Naive thymus-derived CD4-positive, alpha-beta T cell (primary cell): ENCODE data around the gene TIE1. TPM values are rescaled to one million over a fixed set of nuclear protein-coding genes. Genes with fewer than 3 reads are reported as not detected.
"Not testable (repeated sequence)": the region's sequence is repeated elsewhere in the genome, so short reads cannot be mapped to it uniquely, and the experiment has no call there.

Source experiments
- ATAC-seq: fragments of 150-1000 bp; cut with Tn5 transposase; 2 replicates; pipeline ENCODE4 v1.10.0; 2021; ENCODE audit warnings: mild to moderate bottlenecking, moderate library complexity
- CTCF ChIA-PET: fragments of 350-600 bp; sonication (Branson Sonifier 250); formaldehyde crosslinking; loops from one replicate; lab custom pipeline; 2021; ENCODE audit warnings: antibody characterized with exemption; lab: Charles Lee
- POLR2A ChIA-PET: fragments of 350-600 bp; sonication (Branson Sonifier 250); formaldehyde crosslinking; loops from one replicate; lab custom pipeline; 2021; ENCODE audit warnings: antibody characterized with exemption, inconsistent platforms; lab: Charles Lee
- DNase-seq, 9 donors: peaks; one replicate each; pipeline versions ENCODE4 v3.0.0 to v3.0.0-alpha.2; 2020 to 2022; ENCODE audit warnings: mixed read lengths in 1 of 9
- H3K27ac ChIP-seq: one replicate; pipeline ENCODE4 v1.7.0; 2013; ENCODE audit warnings: mild to moderate bottlenecking, low read depth, low read length, moderate library complexity
- H3K27me3 ChIP-seq, 2 donors: one replicate each; pipeline ENCODE4 v1.7.0; 2013; ENCODE audit warnings: low read length in 2 of 2, mild to moderate bottlenecking in 2 of 2, moderate library complexity in 2 of 2; ENCODE audit not compliant: control insufficient read depth in 2 of 2, insufficient read depth in 2 of 2
- H3K36me3 ChIP-seq, 3 experiments: 1 replicate in 2 of 3; 2 replicates in 1 of 3; pipeline ENCODE4 v1.7.0; 2013; ENCODE audit warnings: low read length in 3 of 3, mild to moderate bottlenecking in 3 of 3, moderate library complexity in 1 of 3; ENCODE audit not compliant: insufficient read depth in 3 of 3, control insufficient read depth in 2 of 3
- H3K4me1 ChIP-seq, 2 donors: one replicate each; pipeline ENCODE4 v1.7.0; 2013; ENCODE audit warnings: low read length in 2 of 2, mild to moderate bottlenecking in 2 of 2, moderate library complexity in 1 of 2; ENCODE audit not compliant: control insufficient read depth in 2 of 2, insufficient read depth in 2 of 2
- H3K4me3 ChIP-seq: 2 replicates; pipeline ENCODE4 v1.7.0; 2013; ENCODE audit warnings: mild to moderate bottlenecking, low read length
- H3K9me3 ChIP-seq, 3 experiments: 1 replicate in 2 of 3; 2 replicates in 1 of 3; pipeline ENCODE4 v1.7.0; 2013; ENCODE audit warnings: low read length in 3 of 3; ENCODE audit not compliant: control insufficient read depth in 2 of 3
- H3K27ac Mint-ChIP-seq, 9 donors: one replicate each; pipeline ENCODE4 v1.8.0; 2020 to 2022; ENCODE audit warnings: mixed read lengths in 9 of 9, mild to moderate bottlenecking in 8 of 9, moderate library complexity in 5 of 9, inconsistent platforms in 2 of 9
- H3K27me3 Mint-ChIP-seq, 5 donors: one replicate each; pipeline ENCODE4 v1.8.0; 2021 to 2022; ENCODE audit warnings: mixed read lengths in 5 of 5, mild to moderate bottlenecking in 1 of 5
- H3K36me3 Mint-ChIP-seq, 5 donors: one replicate each; pipeline ENCODE4 v1.8.0; 2020 to 2022; ENCODE audit warnings: mixed read lengths in 5 of 5, mild to moderate bottlenecking in 3 of 5, inconsistent platforms in 1 of 5
- H3K4me1 Mint-ChIP-seq, 7 donors: one replicate each; pipeline ENCODE4 v1.8.0; 2020 to 2022; ENCODE audit warnings: mixed read lengths in 7 of 7, mild to moderate bottlenecking in 3 of 7, inconsistent platforms in 1 of 7
- H3K4me3 Mint-ChIP-seq, 10 donors: one replicate each; pipeline ENCODE4 v1.8.0; 2020 to 2022; ENCODE audit warnings: mild to moderate bottlenecking in 10 of 10, mixed read lengths in 10 of 10, moderate library complexity in 6 of 10, inconsistent platforms in 2 of 10
- H3K9me3 Mint-ChIP-seq, 11 donors: one replicate each; pipeline ENCODE4 v1.8.0; 2020 to 2022; ENCODE audit warnings: mixed read lengths in 11 of 11, mild to moderate bottlenecking in 4 of 11, inconsistent platforms in 1 of 11, moderate library complexity in 1 of 11
- intact Hi-C, 2 donors: fragments of 100-400 bp; cut with micrococcal nuclease; formaldehyde crosslinking; loops; one replicate each; pipeline ENCODE4 v1.15.1; 2023
- polyA plus RNA-seq, 2 donors: library from polyadenylated mRNA; unstranded; fragments of 300-500 nt; fragmentation: Illumina TruSeq; gene quantifications; one replicate each; pipeline ENCODE4 v1.2.3, GENCODE V29; 2021
- total RNA-seq, 6 experiments: library from RNA in 5 of 6; stranded (reverse) in 5 of 6; gene quantifications; 1 replicate in 5 of 6; 2 replicates in 1 of 6; pipeline ENCODE4 v1.2.3 and lab custom pipeline; 2021 to 2026

TIE1 gene
- total and polyA plus RNA-seq, 7 experiments from 2014 or later, result 0.19 to 1.9 TPM; not detected in 5

DNA sequence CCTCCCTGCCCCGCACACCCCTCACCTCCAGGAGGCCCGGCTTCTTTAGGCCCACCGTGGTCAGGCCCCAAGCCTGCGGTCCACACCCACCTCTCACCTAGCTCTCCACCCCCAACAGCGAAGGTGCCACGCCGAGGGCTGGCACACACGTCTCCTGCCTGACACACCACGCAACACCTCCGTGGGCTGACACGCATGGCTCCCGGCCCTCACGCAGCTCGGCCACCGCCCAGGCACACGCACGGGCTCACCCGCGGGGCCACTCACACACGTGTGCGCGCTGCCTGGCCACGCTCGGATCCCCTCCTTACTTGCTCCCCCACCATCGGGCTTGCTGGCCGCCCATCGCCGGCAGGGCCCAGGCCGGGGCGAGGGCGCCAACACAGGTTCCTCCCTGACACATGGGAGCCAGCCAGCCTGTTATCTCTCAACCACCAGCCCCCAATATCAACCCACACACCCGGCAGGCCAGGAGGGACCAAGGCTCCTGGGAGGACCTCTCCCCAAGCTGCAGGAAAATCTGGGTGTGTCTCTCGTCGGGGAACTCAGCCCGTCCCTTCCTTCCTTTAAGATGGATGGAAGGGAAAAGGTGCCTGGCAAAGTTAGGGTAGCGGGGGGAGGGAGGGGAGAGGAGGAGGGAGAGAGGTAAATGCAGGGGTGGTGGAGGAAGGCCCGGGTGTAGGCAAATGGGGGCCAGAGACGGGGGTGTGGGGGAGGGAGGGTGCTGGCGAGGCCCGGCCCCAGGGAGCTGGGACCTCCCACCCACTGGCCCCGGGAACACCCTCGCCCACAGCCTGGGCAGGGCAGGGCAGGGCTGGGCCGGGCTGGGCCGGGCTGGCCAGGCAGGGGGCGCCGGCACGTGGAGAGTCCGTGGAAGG is 66.5 kb downstream of the TIE1 start:
- Mint-ChIP-seq H3K27me3 (no peaks in the 10 kb centered on the region), H3K9me3 (no peaks in the 10 kb centered on the region), H3K4me1 (peaks cover 24 to 53% (median 42%) of the 10 kb centered on the region in 7 donors), H3K36me3 (peaks cover 5 to 37% (median 8%) of the 10 kb centered on the region in 5 donors), H3K27ac (peak overlapping the region; percentile 85 to 95 (median 91)), H3K4me3 (peak overlapping the region; percentile 85 to 97 (median 90))
- Histone ChIP-seq H3K4me1 (peaks cover 13 to 22% of the 10 kb centered on the region in 2 donors), H3K27me3 (no peaks in the 10 kb centered on the region), H3K4me3 (peak overlapping the region; percentile 66), H3K9me3 (no peaks in the 10 kb centered on the region), H3K27ac (peak overlapping the region; percentile 90), H3K36me3 (peaks cover 10 to 32% (median 10%) of the 10 kb centered on the region in 3 experiments)
- peak; percentile 24 for ATAC-seq
- ChIA-PET POLR2A (interaction anchor here (1.0 to 1.9 kb wide), 6 partner anchors 8 to 196 kb away, joined by 3 to 16 read pairs (median 6); partner anchors contain the start of genes CDC20 and MED8), CTCF (interaction anchor here (0.6 to 1.0 kb wide), 4 partner anchors 23 to 278 kb away, joined by 3 to 4 read pairs (median 3); partner anchors contain the start of gene SZT2)
- intact Hi-C loops, result loop anchor here (5.0 to 10.0 kb wide), 6 partner anchors 85 to 845 kb away; partner anchors contain the start of genes HYI (in 2 of the 2), ATP6V0B (in 1 of the 2), B4GALT2 (in 1 of the 2) and DMAP1 (in 1 of the 2)
- peak; percentile 20 to 50 (median 34) for DNase-seq

- peak within 1 kb of the TSS; percentile 86 to 97 (median 92) for H3K4me3 Mint-ChIP-seq
- peak within 1 kb of the TSS; percentile 89 for H3K4me3 ChIP-seq
- peaks cover 13 to 22% of the 10 kb centered on the region in 2 donors for H3K4me1 ChIP-seq
- peaks cover 10 to 28% (median 10%) of the 10 kb centered on the region in 3 experiments for H3K36me3 ChIP-seq
- ATAC-seq (peak; percentile 91), DNase-seq (peak; percentile 40 to 94 (median 58))
- POLR2A ChIA-PET, result interaction anchor here (0.6 to 1.9 kb wide), 9 partner anchors 10 to 196 kb away, joined by 3 to 16 read pairs (median 4); partner anchors contain the start of genes CDC20 and MED8
- H3K27ac ChIP-seq, result peak within 1 kb of the TSS; percentile 90
- H3K36me3 Mint-ChIP-seq, result peaks cover 5 to 33% (median 8%) of the 10 kb centered on the region in 5 donors
- H3K4me1 Mint-ChIP-seq, result peaks cover 24 to 47% (median 42%) of the 10 kb centered on the region in 7 donors
- H3K27ac Mint-ChIP-seq, result peak within 1 kb of the TSS; percentile 88 to 95 (median 91)
- no peaks in the 10 kb centered on the region for H3K9me3 Mint-ChIP-seq
- no peaks in the 10 kb centered on the region for H3K27me3 ChIP-seq
- CTCF ChIA-PET, result interaction anchor here (0.6 to 1.0 kb wide), 5 partner anchors 17 to 143 kb away, joined by 3 to 4 read pairs (median 3); partner anchors contain the start of gene SZT2
- intact Hi-C loops, result loop anchor here (1.0 to 10.0 kb wide), 13 partner anchors 10 to 844 kb away; partner anchors contain the start of genes CDC20 (in 2 of the 2), HYI (in 2 of the 2), MED8 (in 2 of the 2) and SZT2 (in 2 of the 2)
- no peaks in the 10 kb centered on the region for H3K9me3 ChIP-seq
- no peaks in the 10 kb centered on the region for H3K27me3 Mint-ChIP-seq
Observed at GRCh38 chr1:43367904-43368645, 67.3 kb downstream of the TIE1 start, which contains the start of gene ELOVL1. TSS of gene ELOVL1 (minus strand) at chr1:43368011. CDS start at chr1:43365609, 2,402 bp downstream.

- Histone ChIP-seq H3K36me3 (peaks cover 8 to 22% (median 10%) of the 10 kb centered on the region in 3 experiments), H3K4me1 (peaks cover 13 to 22% of the 10 kb centered on the region in 2 donors), H3K27me3 (no peaks in the 10 kb centered on the region), H3K9me3 (no peaks in the 10 kb centered on the region), H3K27ac (peak overlapping the region; percentile 90), H3K4me3 (peak overlapping the region; percentile 89)
- H3K9me3 Mint-ChIP-seq, result no peaks in the 10 kb centered on the region
- no peaks in the 10 kb centered on the region for H3K27me3 Mint-ChIP-seq
- peaks cover 24 to 47% (median 42%) of the 10 kb centered on the region in 7 donors for H3K4me1 Mint-ChIP-seq
- CTCF ChIA-PET, result interaction anchor here (0.6 to 1.0 kb wide), 4 partner anchors 16 to 142 kb away, joined by 3 to 4 read pairs (median 3); partner anchors contain the start of gene SZT2
- peak overlapping the region; percentile 84 to 94 (median 90) for H3K4me3 Mint-ChIP-seq
- POLR2A ChIA-PET, result interaction anchor here (0.6 to 1.9 kb wide), 9 partner anchors 9 to 197 kb away, joined by 3 to 16 read pairs (median 4); partner anchors contain the start of genes CDC20 and MED8
- intact Hi-C loops, result loop anchor here (1.0 to 10.0 kb wide), 13 partner anchors 10 to 844 kb away; partner anchors contain the start of genes CDC20 (in 2 of the 2), HYI (in 2 of the 2), MED8 (in 2 of the 2) and SZT2 (in 2 of the 2)
- ATAC-seq (no peak), DNase-seq (no peak)
- peak overlapping the region; percentile 65 to 92 (median 88) for H3K27ac Mint-ChIP-seq
- peaks cover 5 to 30% (median 8%) of the 10 kb centered on the region in 5 donors for H3K36me3 Mint-ChIP-seq
Observed at GRCh38 chr1:43368646-43369020, 67.9 kb downstream of the TIE1 start.

- ATAC-seq, H3K4me3 ChIP-seq, DNase-seq, H3K9me3 ChIP-seq, H3K27me3 ChIP-seq, H3K9me3 Mint-ChIP-seq, H3K27me3 Mint-ChIP-seq, H3K27ac ChIP-seq: not testable (repeated sequence)
- Mint-ChIP-seq H3K27ac (peak overlapping the region in 1 of 9 donors; percentile 51), H3K4me1 (peaks cover 24 to 47% (median 40%) of the 10 kb centered on the region in 7 donors), H3K4me3 (peak overlapping the region in 1 of 10 donors; percentile 41), H3K36me3 (peaks cover 0 to 24% (median 3%) of the 10 kb centered on the region in 5 donors)
- POLR2A ChIA-PET, result interaction anchor here (0.6 kb wide), 1 partner anchor 18 kb away, joined by 4 read pairs; no protein-coding TSS in a partner anchor
- intact Hi-C loops, result loop anchor here (2.0 to 10.0 kb wide), 8 partner anchors 83 to 843 kb away; partner anchors contain the start of genes HYI (in 2 of the 2), ATP6V0B (in 1 of the 2), B4GALT2 (in 1 of the 2) and DMAP1 (in 1 of the 2)
- peaks cover 0 to 11% (median 8%) of the 10 kb centered on the region in 3 experiments for H3K36me3 ChIP-seq
- H3K4me1 ChIP-seq, result peaks cover 13 to 22% of the 10 kb centered on the region in 2 donors
- CTCF ChIA-PET, result interaction anchor here (0.6 kb wide), 1 partner anchor 40 kb away, joined by 9 read pairs; no protein-coding TSS in a partner anchor
Observed at GRCh38 chr1:43369779-43370178, 69.0 kb downstream of the TIE1 start.

DNA sequence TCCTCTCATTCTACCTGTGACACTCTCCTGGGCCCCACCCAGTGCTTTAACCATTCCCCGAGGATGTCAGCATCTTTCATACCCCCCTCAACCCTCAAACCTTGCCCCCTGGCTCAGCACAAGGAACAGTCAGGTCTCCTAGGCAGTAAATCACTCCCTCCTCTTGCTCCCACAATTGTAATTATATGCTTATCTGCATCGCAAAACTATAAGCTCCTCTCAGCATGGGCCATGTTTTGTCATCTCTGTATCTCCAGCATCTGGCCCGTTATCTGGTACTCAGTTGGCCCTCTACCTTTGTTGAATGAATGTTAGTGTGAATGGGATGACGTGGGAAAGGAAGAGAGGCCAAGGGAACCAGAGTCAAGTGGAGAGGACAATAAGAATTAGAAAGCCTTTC is 69.8 kb downstream of the TIE1 start:
- no peaks in the 10 kb centered on the region for H3K27me3 ChIP-seq
- DNase-seq (no peak), ATAC-seq (no peak)
- ChIA-PET POLR2A (interaction anchor here (0.6 kb wide), 1 partner anchor 17 kb away, joined by 4 read pairs; no protein-coding TSS in a partner anchor), CTCF (no interaction called here)
- peaks cover 0 to 3% (median 0%) of the 10 kb centered on the region in 3 experiments for H3K36me3 ChIP-seq
- no peak overlapping the region for H3K4me3 ChIP-seq
- Mint-ChIP-seq H3K9me3 (no peaks in the 10 kb centered on the region), H3K36me3 (peaks cover 0 to 20% (median 3%) of the 10 kb centered on the region in 5 donors), H3K4me3 (peak overlapping the region in 6 of 10 donors; percentile 6 to 36 (median 20)), H3K27ac (peak overlapping the region in 5 of 9 donors; percentile 4 to 76 (median 32)), H3K27me3 (no peaks in the 10 kb centered on the region), H3K4me1 (peaks cover 23 to 40% (median 35%) of the 10 kb centered on the region in 7 donors)
- intact Hi-C loops, result no loop called here
- no peaks in the 10 kb centered on the region for H3K9me3 ChIP-seq
- peaks cover 13 to 22% of the 10 kb centered on the region in 2 donors for H3K4me1 ChIP-seq
- no peak overlapping the region for H3K27ac ChIP-seq
